Upper lobe of right lung (tissue), 1 donor: Measurements from ENCODE around the gene DLG2. TPM values are rescaled to one million over a fixed set of nuclear protein-coding genes. Genes with fewer than 3 reads are reported as not detected.
"Not testable (repeated sequence)": the region's sequence is repeated elsewhere in the genome, so short reads cannot be mapped to it uniquely, and the experiment has no call there.

Source experiments
- ATAC-seq: fragments of 200-7000 bp; cut with Tn5 transposase; one replicate; pipeline ENCODE4 v1.9.1; 2020; ENCODE audit warnings: mild to moderate bottlenecking, moderate library complexity
- DNase-seq: peaks from one replicate; pipeline ENCODE4 v3.0.0-alpha.2; 2020
- H3K27ac ChIP-seq: fragments of 200-600 bp; one replicate; pipeline ENCODE4 v1.8.0; 2022
- H3K27me3 ChIP-seq: fragments of 200-600 bp; one replicate; pipeline ENCODE4 v1.8.0; 2022; ENCODE audit warnings: mild to moderate bottlenecking
- H3K36me3 ChIP-seq: fragments of 200-600 bp; one replicate; pipeline ENCODE4 v1.8.0; 2022
- H3K4me1 ChIP-seq: fragments of 200-600 bp; one replicate; pipeline ENCODE4 v1.8.0; 2022
- H3K4me3 ChIP-seq: fragments of 200-600 bp; one replicate; pipeline ENCODE4 v1.8.0; 2022; ENCODE audit warnings: mild to moderate bottlenecking
- H3K9me3 ChIP-seq: fragments of 200-600 bp; one replicate; pipeline ENCODE4 v1.8.0; 2022
- CTCF ChIP-seq: fragments of 200-600 bp; IDR thresholded peaks from one replicate; pipeline ENCODE4 v1.8.0; 2022; ENCODE audit warnings: antibody characterized with exemption
- intact Hi-C: fragments of 100-400 bp; cut with DNase I; formaldehyde crosslinking; loops from one replicate; pipeline ENCODE4 v1.11.0; 2022
- total RNA-seq: library from RNA; stranded (reverse); fragmentation: NEBNext Ultra II Directional; extraction: Animal tissue kit (Norgen Biotek cat#: 25700); gene quantifications from one replicate; pipeline ENCODE4 v1.2.1, GENCODE V29; 2021
- donor health status: DM: no; HTN: yes; CAD: no; lungs with severe emphysema.

Gene DLG2
- total RNA-seq, 1 donor from 2014 or later = 9.7 TPM

- TF ChIP-seq CTCF = no peak
- Histone ChIP-seq H3K27ac (peak overlapping the region; percentile 93), H3K36me3 (peaks cover 12% of the 10 kb centered on the region), H3K9me3 (no peaks in the 10 kb centered on the region), H3K4me1 (peaks cover 12% of the 10 kb centered on the region), H3K4me3 (peak overlapping the region; percentile 92), H3K27me3 (no peaks in the 10 kb centered on the region)
- no peak for DNase-seq
- ATAC-seq = no peak
- intact Hi-C loops = no loop called here
Measured at GRCh38 chr11:85626496-85626895, 648 bp downstream of the DLG2 start.

- Histone ChIP-seq H3K4me3 (no peak overlapping the region), H3K9me3 (no peaks in the 10 kb centered on the region), H3K27me3 (no peaks in the 10 kb centered on the region), H3K36me3 (no peaks in the 10 kb centered on the region), H3K4me1 (no peaks in the 10 kb centered on the region), H3K27ac (no peak overlapping the region)
- DNase-seq (no peak), ATAC-seq (peak; percentile 69)
- no peak for TF ChIP-seq CTCF
- intact Hi-C loops = no loop called here
Measured at GRCh38 chr11:85620256-85620655, 6.9 kb downstream of the DLG2 start.

- H3K4me3 ChIP-seq = no peak overlapping the region
- H3K36me3 ChIP-seq = no peaks in the 10 kb centered on the region
Measured at GRCh38 chr11:85619499-85619898, 7.6 kb downstream of the DLG2 start.

GRCh38 chr11:85611643-85612042 lies 15.5 kb downstream of the DLG2 start:
- H3K4me1 ChIP-seq, H3K27me3 ChIP-seq, ATAC-seq, H3K9me3 ChIP-seq, H3K27ac ChIP-seq, intact Hi-C loops, DNase-seq, H3K36me3 ChIP-seq, H3K4me3 ChIP-seq: not testable (repeated sequence)

More at GRCh38 chr11:85619499-85619898, 7.6 kb downstream of the DLG2 start:
- DNase-seq (peak; percentile 71), ATAC-seq (peak; percentile 24)
- no peak overlapping the region for H3K27ac ChIP-seq
- TF ChIP-seq CTCF = no peak
- intact Hi-C loops = no loop called here
- H3K9me3 ChIP-seq = no peaks in the 10 kb centered on the region
- no peaks in the 10 kb centered on the region for H3K27me3 ChIP-seq
- no peaks in the 10 kb centered on the region for H3K4me1 ChIP-seq

GRCh38 chr11:85609286-85609685 lies 17.9 kb downstream of the DLG2 start:
- H3K36me3 ChIP-seq, H3K9me3 ChIP-seq, ATAC-seq, DNase-seq, H3K4me3 ChIP-seq, H3K4me1 ChIP-seq, H3K27ac ChIP-seq, H3K27me3 ChIP-seq, intact Hi-C loops: not testable (repeated sequence)

GRCh38 chr11:85608621-85609020 lies 18.5 kb downstream of the DLG2 start:
- H3K36me3 ChIP-seq, H3K9me3 ChIP-seq, ATAC-seq, H3K27ac ChIP-seq, H3K4me3 ChIP-seq, DNase-seq, H3K4me1 ChIP-seq, H3K27me3 ChIP-seq, intact Hi-C loops: not testable (repeated sequence)

GRCh38 chr11:85606237-85606636 lies 20.9 kb downstream of the DLG2 start:
- H3K36me3 ChIP-seq, H3K9me3 ChIP-seq, H3K27ac ChIP-seq, DNase-seq, H3K27me3 ChIP-seq, ATAC-seq, intact Hi-C loops, H3K4me1 ChIP-seq, H3K4me3 ChIP-seq: not testable (repeated sequence)

- Histone ChIP-seq H3K9me3 (no peaks in the 10 kb centered on the region), H3K4me3 (no peak overlapping the region), H3K27ac (no peak overlapping the region), H3K27me3 (no peaks in the 10 kb centered on the region), H3K36me3 (no peaks in the 10 kb centered on the region), H3K4me1 (no peaks in the 10 kb centered on the region)
- DNase-seq = no peak
- ATAC-seq = no peak
- TF ChIP-seq CTCF = no peak
- intact Hi-C loops = no loop called here
Measured at GRCh38 chr11:85603220-85603619, 23.9 kb downstream of the DLG2 start.
